Measurements from ENCODE around the gene PKNOX1.
"Not testable (repeated sequence)": the region's sequence is repeated elsewhere in the genome, so short reads cannot be mapped to it uniquely, and the experiment has no call there.

The PKNOX1 gene

DNA sequence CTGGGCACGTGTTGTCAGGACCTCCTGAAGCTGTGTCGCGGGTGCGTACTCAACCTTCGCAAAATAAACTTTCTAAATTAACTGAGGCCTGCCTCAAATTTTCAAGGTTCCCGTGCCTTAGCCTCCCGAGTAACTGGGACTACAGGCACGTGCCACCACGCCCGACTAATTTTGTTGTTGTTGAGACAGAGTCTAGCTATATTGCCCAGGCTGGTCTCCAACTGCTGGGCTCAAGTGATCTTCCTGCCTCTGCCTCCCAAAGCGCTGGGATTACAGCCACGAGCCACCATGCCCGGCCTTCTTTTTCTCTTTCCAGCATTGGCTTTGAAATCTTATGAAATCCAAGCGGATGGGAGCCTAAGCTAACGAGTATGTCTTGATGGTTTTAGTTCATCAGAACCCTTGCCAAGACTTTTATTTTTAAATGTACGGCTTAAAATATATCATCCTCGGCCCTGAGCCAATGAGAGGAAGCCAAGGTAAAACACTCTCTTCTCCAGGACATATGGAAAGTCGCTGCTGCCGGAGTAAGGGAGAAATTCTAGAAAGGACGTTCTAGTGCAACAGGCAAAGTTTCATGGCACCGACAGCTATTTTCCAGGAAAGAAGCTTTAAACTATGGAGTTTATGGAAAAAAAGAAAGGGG is 36.3 kb upstream of the PKNOX1 start:
- Histone ChIP-seq H3K27ac (no peak overlapping the region), H3K9ac (no peak overlapping the region)

DNA sequence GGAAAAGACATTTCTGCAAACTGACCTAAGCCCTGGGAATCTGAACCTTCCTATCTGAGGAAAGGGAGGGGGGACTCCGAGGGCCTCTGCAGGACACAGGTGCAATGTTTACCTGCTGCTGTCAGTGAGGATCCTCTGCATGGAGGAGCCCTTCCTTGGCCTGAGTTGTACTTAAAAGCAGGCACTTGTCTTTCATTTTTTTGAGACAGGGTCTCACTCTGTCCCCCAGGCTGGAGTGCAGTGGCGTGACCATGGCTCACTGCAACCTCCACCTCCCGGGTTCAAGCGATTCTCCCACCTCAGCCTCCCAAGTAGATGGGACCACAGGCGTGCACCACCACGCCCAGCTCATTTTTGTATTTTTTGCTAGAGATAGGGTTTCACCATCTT is 35.8 kb upstream of the PKNOX1 start:
- not testable (repeated sequence) for H3K4me3 ChIP-seq, H4K20me1 ChIP-seq, H3K27me3 ChIP-seq, H3K36me3 ChIP-seq, H3K27ac ChIP-seq, H3K4me1 ChIP-seq, H3K9ac ChIP-seq, H3K4me2 ChIP-seq, H3K9me3 ChIP-seq

More for the DNA sequence above, 36.3 kb upstream of the PKNOX1 start:
- no peaks in the 10 kb centered on the region for H3K9me3 ChIP-seq
- H4K20me1 ChIP-seq = no peaks in the 10 kb centered on the region
- H3K4me1 ChIP-seq = peaks cover 8% of the 10 kb centered on the region; the same call in 1 of the 2 replicates
- H3K4me2 ChIP-seq = no peak overlapping the region
- no peak for TF ChIP-seq Cebpa-rat (IDR thresholded peaks at IDR 0.05)
- H3K36me3 ChIP-seq = no peaks in the 10 kb centered on the region
- no peak overlapping the region for H3K4me3 ChIP-seq
- H3K27me3 ChIP-seq = no peaks in the 10 kb centered on the region

DNA sequence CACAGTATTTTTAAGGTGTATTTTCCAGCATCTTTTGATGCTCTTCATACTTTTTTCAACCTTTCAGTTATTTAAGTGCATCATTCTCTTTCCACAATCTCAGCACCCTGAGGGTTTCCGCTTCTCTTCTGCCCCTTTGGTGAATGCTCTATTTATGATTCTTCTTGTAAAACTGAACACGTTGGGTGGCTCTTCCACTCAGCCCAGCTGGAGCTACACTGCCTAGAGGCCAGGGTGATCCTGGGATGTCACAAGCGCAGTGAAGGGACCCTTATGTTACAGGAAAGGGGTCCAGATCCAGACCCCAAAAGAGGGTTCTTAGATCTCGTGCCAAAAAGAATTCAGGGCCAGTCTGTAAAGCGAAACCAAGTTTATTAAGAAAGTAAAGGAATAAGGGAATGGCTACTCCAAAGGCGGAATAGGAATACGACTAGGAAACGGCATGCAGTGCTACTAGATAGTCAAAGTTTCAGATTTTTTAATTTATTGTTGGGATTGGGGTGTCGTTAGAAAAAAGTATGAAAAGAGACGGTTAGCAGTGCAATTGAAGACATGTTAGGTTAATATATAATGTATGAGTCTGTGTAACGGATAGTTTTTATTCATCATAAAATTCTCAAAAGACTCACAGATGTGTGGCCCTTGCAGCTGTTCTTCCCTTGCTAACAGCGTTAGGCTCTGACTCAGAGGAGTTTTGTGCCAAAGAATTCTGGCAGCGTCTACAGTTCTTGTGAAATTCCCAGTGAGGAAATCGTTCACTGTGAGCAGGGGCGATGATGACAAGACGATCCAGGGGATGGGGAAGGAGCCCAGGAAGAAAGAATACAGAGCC is 34.6 kb upstream of the PKNOX1 start:
- Histone ChIP-seq H3K9ac (no peak overlapping the region), H4K20me1 (no peaks in the 10 kb centered on the region), H3K36me3 (no peaks in the 10 kb centered on the region), H3K4me2 (no peak overlapping the region), H3K4me1 (peaks cover 8% of the 10 kb centered on the region; the same call in 1 of the 2 replicates), H3K27ac (no peak overlapping the region), H3K4me3 (no peak overlapping the region), H3K9me3 (no peaks in the 10 kb centered on the region), H3K27me3 (no peaks in the 10 kb centered on the region)
- no peak for TF ChIP-seq Cebpa-rat (IDR thresholded peaks at IDR 0.05)

DNA sequence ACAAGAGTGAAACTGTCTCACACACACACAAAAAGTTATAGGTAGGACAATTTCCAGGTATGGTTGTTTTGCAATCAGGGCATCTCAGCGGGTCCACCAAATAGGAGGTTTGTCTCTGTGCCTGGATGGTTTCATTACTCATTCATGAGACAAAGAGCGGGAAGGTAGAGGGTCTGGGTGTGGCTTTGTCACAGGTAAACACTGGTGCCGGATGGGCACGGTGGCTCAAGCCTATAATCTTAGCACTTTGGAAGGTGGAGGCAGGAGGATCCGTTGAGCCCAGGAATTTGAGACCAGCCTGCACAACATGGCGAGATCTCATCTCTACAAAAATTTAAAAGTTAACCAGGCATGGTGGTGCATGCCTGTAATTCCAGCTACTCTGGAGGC is 32.7 kb upstream of the PKNOX1 start:
- Histone ChIP-seq H4K20me1 (no peaks in the 10 kb centered on the region), H3K27ac (no peak overlapping the region), H3K9me3 (no peaks in the 10 kb centered on the region), H3K9ac (no peak overlapping the region), H3K4me3 (no peak overlapping the region), H3K4me2 (no peak overlapping the region), H3K27me3 (no peaks in the 10 kb centered on the region), H3K36me3 (no peaks in the 10 kb centered on the region), H3K4me1 (peaks cover 8% of the 10 kb centered on the region; the same call in 1 of the 2 replicates)
- TF ChIP-seq Cebpa-rat (IDR thresholded peaks at IDR 0.05) = no peak

DNA sequence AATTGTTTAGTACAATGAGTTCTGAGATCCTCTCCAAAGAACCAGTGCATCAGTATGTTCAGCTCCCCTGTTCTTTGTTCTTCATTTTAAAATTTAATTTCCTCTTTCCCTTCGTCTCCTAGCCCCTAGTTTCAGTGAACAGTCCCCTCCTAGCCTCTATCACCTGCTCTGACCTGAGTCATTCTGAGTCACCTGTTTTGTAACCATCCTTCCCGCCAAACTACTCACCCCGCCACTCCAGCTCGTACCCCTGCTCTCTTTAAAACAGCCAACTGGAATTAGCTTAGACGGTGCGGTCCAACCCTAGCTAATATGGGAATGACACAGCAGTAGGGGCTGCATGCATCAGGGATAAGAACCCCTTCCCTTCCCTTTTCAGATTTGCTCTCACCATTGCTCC is 32.1 kb upstream of the PKNOX1 start:
- no peak for TF ChIP-seq Cebpa-rat (IDR thresholded peaks at IDR 0.05)
- no peaks in the 10 kb centered on the region for H3K27me3 ChIP-seq
- no peak overlapping the region for H3K9ac ChIP-seq
- no peaks in the 10 kb centered on the region for H3K9me3 ChIP-seq
- no peaks in the 10 kb centered on the region for H3K36me3 ChIP-seq
- no peak overlapping the region for H3K4me3 ChIP-seq
- no peak overlapping the region for H3K4me2 ChIP-seq
- H3K4me1 ChIP-seq = peaks cover 3% of the 10 kb centered on the region; the same call in 1 of the 2 replicates
- no peaks in the 10 kb centered on the region for H4K20me1 ChIP-seq
- no peak overlapping the region for H3K27ac ChIP-seq

DNA sequence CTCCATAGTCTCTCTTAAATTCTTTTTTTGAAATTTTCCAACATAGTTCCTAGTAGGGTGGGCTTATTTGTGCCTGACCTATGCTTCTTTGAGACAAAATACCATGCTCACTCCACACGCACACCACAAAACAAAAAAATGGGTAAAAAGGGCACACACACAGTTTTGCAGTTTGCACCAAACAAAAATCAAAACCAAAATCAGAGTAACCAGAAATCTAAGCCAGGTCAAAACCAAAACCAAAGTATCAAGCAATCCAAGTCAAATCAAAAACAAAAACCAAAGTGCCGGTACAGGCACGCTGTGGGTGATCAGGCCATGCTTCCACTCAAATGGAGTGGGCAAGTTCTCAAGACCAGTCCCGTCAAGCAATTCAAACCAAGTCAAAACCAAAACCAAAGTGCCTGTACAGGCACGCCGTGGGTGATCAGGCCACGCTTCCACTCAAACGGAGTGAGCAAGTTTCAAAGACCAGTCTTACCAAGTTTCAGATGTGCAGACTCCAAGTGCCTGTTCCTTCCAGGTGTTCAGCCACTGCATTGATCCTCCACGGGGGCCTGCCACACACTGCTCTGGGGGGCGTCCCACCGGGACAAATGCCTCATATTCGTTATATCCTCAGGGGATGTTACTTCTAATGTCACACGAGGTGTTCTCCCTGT is 25.1 kb upstream of the PKNOX1 start:
- not testable (repeated sequence) for H3K36me3 ChIP-seq, H3K9ac ChIP-seq, H3K27me3 ChIP-seq, H3K4me2 ChIP-seq, H3K4me1 ChIP-seq, H3K27ac ChIP-seq, H3K4me3 ChIP-seq, H4K20me1 ChIP-seq
- H3K9me3 ChIP-seq = peaks cover 15% of the 10 kb centered on the region

DNA sequence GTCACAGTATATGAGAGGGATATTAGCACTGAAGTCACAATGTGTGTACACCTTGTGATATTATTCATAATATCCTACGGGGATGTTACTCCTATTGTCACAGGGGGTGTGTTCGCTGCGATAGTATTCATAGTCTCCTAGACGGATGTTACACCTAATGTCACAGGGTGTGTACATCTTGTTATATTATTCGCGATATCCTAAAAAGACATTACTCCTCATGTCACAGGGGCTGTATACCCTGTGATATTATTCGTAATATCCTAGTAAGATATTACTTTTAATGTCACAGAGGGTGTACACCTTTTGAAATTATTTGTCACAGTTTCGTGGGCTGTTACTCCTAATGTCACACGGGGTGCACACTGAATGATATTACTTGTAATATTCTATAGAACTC is 23.2 kb upstream of the PKNOX1 start:
- H3K36me3 ChIP-seq, H3K4me1 ChIP-seq, H3K27me3 ChIP-seq, H4K20me1 ChIP-seq, H3K9ac ChIP-seq, H3K4me3 ChIP-seq, H3K27ac ChIP-seq, H3K4me2 ChIP-seq: not testable (repeated sequence)
- peaks cover 15% of the 10 kb centered on the region for H3K9me3 ChIP-seq

DNA sequence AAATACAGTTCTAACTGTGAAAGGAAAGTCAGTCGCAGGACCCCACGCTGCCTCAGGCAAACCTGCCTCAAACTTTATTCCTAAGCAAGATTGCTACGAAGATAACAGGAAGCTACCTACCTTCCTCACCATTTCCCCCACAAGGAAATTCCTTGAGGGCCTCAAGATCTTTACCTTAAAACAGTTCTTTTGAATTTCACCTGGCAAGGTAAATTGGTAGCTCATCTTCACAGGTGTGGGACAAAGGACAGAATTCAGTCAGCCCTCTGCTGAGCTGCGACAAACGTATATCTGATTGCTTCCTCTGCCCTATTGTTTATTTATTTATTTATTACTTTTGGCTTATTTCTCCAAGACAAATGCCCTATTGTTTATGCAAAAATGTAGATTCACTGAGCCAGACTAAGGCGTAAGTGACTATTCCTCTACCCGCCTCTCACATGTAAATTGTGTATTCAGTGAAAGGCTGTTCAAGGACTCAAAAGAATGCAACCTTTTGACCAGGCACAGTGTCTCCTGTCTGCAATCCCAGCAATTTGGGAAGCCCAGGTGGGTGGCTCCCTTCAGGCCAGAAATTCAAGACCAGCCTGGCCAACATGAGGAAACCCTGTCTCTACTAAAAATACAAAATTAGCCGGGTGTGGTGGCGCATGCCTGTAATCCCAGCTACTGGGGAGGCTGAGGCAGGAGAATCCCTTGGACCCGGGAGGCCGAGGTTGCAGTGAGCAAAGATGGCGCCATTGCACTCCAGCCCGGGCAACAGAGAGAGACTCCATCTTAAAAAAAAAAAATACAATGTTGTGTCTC is 17.3 kb upstream of the PKNOX1 start:
- TF ChIP-seq Cebpa-rat (IDR thresholded peaks at IDR 0.05) = no peak

DNA sequence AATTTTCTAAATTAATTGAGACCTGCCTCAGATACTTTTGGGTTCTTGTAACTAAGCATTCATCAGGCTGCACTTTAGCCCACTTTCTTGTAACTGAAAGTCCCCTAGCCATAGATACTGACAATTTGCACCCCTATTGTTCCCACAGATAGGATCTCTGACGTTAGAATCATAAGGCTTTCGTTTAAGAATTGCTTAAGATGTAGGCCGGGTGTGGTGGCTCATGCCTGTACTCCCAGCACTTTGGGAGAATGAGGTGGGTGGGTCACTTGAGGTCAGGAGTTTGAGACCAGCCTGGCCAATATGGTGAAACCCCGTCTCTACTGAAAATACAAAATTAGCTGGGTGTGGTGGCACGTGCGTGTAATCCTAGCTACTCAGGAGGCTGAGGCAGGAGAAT is 16.2 kb upstream of the PKNOX1 start:
- H3K4me3 ChIP-seq, H3K9ac ChIP-seq, H3K27ac ChIP-seq, H3K4me1 ChIP-seq, H3K27me3 ChIP-seq, H3K36me3 ChIP-seq, H4K20me1 ChIP-seq, H3K4me2 ChIP-seq, H3K9me3 ChIP-seq: not testable (repeated sequence)

More for the DNA sequence above, 17.3 kb upstream of the PKNOX1 start:
- Histone ChIP-seq H4K20me1 (no peaks in the 10 kb centered on the region), H3K9me3 (no peaks in the 10 kb centered on the region), H3K4me3 (no peak overlapping the region), H3K4me2 (no peak overlapping the region), H3K36me3 (no peaks in the 10 kb centered on the region), H3K4me1 (no peaks in the 10 kb centered on the region), H3K9ac (no peak overlapping the region), H3K27ac (no peak overlapping the region), H3K27me3 (no peaks in the 10 kb centered on the region)

DNA sequence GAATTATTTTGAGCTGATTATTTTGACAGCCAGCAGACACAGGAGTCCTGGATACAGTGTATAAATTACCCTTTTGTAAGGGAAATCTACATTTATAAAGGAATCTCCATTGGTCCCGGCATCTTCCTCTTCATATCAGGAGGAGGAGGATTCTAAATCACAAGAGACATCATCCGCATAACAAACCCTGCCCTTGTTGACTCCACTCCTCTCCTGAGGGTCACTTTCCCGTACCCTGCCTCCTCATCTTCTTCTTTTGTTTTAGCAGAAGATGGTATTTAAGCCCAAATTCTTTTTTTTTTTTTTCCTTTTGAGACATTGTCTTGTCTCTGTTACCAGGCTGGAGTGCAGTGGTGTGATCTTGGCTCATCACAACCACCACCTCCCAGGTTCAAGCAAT is 14.6 kb upstream of the PKNOX1 start:
- Histone ChIP-seq H3K27me3 (no peaks in the 10 kb centered on the region), H3K4me3 (no peak overlapping the region), H3K4me1 (no peaks in the 10 kb centered on the region), H4K20me1 (no peaks in the 10 kb centered on the region), H3K4me2 (no peak overlapping the region), H3K9ac (no peak overlapping the region), H3K36me3 (no peaks in the 10 kb centered on the region), H3K9me3 (no peaks in the 10 kb centered on the region), H3K27ac (no peak overlapping the region)
- TF ChIP-seq Cebpa-rat (IDR thresholded peaks at IDR 0.05) = no peak

Data from BLaER1 (cell line).